Right kidney (tissue), 1 donor: ENCODE results near the gene LYSMD2.

Experiments used
- DNase-seq: peaks from one replicate; pipeline ENCODE4 v3.0.0-alpha.2; 2016

LYSMD2 gene

GRCh38 chr15:51752888-51753287 is 15.4 kb upstream of the LYSMD2 start:
- DNase-seq: no peak

DNA sequence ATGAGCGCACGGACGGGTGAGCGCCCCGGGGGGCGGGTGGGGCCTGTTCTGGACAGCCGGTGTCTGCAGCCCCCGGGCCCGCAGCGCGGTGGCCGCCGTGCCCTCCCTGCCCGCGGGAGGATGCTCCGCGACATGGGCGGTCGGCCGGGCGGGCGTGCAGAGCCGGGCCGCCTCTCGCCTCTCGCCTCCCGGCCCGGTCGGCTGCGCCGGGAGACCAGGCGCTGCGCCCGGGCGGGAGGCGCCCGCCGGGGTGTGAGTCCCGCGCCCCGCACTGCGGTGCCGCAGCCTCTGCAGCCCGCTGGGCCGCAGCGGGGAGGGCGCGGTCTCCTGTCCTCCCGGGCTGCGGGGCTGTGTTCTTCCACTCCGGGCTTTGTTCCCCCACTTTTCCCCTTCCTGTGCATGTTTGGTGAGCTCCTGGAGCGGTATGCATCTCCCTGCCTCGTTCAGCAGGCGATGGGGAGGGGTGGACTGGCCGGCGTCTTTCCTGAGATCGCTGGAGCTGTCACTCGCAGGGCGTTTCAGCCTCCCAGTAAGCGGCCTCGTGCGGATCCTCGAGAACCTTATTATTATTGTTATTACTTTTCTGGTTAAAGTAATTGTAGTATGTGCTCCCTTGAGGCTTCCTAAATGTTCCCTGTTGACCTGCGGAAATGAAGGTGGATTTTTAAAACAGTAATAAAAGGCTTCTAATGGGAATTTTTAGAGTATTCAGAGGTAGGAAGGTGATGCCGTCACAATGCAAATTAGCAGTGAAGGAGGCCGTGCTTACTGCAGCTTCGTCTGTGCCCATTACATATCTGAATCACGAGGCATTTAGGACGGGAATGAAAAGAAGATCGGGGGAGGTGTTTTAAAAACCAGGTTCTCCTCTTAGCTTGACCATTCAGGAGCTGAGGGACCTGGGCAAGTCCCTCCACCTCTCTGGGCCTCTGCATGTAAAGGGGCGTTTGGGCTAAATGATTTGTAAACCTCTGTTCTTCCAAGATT is 14.5 kb upstream of the LYSMD2 start:
- DNase-seq: peak; percentile 74

DNA sequence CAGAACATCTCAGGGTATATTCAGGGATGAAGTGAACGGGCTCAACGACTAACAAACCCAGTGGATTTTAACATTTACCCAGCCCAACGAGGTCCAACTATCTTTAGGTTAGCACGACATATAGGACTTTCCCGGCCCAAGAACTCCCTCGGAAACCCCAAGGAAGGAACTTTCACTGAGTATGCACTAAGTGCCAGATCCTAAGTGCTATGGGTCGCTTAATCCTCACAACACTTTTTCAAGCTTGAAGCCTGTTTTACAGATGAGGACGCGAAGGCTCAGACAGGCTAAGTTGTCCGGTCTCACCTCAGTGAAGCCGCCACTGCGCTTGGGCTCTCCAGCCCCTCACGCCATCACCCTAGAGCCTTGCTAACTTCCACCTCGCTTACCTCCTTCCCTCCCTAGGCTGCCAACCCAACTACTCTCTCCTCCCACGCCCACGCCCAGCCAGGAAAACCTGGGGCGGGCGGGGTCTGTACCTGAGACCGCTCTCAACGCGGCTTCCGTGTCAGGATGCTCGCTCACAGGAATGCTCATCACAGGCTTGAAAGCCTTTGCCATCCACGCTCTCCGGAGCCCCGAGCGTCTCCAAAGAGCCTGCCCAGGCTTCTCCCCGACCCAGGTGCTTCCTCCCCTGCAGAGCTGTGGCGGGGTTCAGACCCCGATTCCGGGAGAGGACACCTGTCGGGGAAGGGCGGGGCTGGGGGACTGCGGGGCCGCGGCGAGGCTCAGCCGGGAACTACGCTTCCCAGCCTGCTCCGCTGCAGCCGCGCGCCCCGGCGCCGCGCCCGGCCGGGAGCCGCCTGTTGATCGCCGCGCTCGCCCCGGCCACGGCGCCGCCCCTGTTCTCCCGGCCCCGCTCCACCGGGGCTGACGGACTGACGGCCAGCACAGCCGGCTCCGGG is 13.6 kb upstream of the LYSMD2 start, which contains the start of gene TMOD2:
Gene TMOD2 (plus strand): TSS at position 806 of the 905 bp plus-strand sequence. CDS start 14,845 bp downstream, outside the sequence.
- peak; percentile 69 for DNase-seq

GRCh38 chr15:51750186-51750585 is 12.7 kb upstream of the LYSMD2 start:
- DNase-seq: no peak

DNA sequence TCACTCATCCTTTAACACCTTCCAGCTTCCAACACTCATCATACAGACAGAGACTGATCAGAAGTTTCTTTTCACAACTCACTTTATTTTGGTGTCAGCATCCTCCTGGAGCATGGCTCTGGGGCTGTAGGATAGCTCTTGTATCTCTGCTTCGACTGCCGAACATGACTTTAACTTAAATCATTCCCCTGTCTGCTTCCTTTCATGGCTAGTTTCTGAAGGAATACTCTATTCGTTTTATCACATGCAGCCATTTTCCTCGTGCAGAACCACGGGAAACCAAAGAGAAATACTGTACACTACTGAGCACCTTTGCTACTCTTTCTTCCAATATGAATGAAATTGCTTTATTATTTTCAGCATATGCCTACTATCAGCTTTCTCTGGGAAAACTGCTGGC is 11.9 kb upstream of the LYSMD2 start:
- no peak for DNase-seq

- no peak for DNase-seq
Measured at GRCh38 chr15:51739061-51739712, 1.7 kb upstream of the LYSMD2 start.

- DNase-seq: no peak
Measured at GRCh38 chr15:51738553-51738952, 1.1 kb upstream of the LYSMD2 start.

- DNase-seq: peak; percentile 36
Measured at GRCh38 chr15:51736751-51737521, 519 bp downstream of the LYSMD2 start.

- DNase-seq: no peak
Measured at GRCh38 chr15:51736069-51736468, 1.4 kb downstream of the LYSMD2 start.

GRCh38 chr15:51735228-51736010 is 2.0 kb downstream of the LYSMD2 start:
- no peak for DNase-seq

- no peak for DNase-seq
Measured at GRCh38 chr15:51732646-51733045, 4.8 kb downstream of the LYSMD2 start.

DNA sequence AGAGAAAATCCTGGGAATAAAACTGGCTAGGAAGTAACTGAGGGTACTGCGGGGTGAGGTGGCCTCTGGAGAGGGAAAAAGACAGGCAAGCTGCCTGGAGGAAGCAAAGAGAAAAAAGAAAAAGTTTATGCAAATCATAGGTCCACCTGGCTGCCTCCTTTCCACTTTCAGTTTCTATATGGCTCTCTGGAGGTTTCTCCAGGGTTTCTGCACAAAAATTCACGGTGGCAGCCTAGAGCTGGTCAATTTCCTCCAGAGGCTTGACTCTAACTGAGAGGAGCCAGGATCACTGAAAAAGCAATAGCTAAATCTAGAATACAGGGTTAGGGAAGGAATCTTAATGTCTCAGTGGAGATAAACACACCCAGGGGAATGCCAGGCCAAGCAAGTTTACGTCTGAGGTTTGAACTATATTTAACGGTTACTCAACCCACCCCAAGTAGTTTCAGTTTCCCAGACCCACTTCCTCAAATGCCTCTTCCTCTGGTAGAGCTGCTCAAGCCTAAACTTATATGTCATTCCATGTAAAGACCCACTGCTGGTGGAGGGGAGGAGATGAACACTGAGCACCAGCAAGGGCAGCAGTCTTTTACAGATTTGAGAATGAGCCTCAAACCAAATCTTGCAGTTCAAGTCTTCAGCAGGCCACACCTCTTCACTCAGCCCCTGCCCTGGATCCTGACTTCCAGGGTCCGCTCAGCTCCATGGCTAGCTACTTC is 5.7 kb downstream of the LYSMD2 start:
- no peak for DNase-seq

DNA sequence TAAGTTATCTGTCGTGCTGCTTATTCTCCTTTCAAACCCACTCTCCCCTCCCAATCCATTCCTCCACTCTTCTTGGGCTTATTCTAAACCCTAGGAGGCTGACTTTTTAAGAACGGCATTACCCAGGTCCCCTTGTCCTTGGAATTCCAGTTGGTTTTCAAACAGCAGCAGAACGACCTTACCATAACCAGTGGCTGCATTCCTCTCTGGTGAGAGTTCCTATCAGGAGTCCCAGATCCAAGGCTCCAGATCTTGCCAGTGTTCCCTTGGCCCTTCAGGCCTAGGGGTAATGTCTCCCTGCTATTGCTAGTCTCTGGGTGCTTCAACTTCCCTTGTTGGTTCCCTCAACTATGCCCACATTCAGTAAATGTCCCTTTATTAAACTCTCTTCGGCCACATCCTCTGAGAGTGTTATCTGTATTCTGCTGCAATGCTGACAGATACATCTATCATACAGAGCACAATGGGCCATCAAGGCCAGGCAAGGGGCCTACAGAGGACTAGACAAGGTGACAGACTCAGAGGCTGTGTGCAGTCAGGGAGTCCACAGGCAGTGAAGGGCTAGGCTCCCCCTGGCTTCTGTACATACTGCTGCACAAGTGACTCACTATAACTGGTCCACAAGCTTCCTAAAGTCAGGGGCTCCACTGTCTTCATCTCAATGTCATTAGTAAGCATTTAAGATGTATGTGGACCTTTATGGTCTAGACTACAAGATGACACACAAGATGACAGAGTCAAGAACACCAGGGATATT is 10.1 kb downstream of the LYSMD2 start:
- DNase-seq: no peak

DNA sequence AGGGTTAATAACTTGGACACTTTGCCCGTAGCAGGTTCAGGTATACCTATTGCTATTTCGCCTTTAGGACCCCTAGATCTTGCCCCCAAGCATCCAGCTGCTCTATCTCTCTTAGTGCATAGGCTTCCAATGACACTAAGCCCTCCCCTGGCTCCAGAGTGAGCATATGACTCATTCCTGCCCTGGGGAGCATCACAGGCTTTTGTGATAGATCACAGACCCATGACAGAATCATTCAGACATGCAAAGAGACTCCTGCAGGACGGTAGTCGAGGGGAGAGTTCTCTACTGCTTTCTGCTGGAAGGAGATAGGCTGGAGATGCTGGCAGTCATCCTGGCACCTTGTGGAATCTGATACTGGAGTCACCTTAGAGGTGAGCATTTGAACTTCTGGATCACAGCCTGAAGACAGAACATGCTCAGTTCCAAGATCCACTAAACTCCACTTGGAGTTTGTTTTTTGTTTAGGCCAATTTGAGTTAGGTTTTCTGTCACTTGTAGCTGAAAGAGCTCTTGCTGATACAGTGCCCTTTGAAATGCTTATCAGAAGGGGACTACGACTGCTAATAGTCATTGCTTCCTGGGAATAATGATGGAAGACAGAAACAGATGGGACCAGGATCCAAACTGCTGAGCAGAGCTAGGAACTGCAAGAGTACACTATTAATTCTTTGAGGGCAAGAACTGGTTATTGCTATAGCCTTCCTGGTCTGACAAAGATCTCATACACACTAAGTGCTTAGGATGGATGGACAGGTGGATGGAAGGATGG is 11.0 kb downstream of the LYSMD2 start:
- no peak for DNase-seq

- DNase-seq: no peak
Measured at GRCh38 chr15:51724673-51725072, 12.8 kb downstream of the LYSMD2 start.

GRCh38 chr15:51724199-51724598 is 13.3 kb downstream of the LYSMD2 start:
- DNase-seq: no peak

GRCh38 chr15:51721199-51721960 is 16.1 kb downstream of the LYSMD2 start:
- DNase-seq: no peak
